GM15510 (cell line): ENCODE data around the gene FOXO3.

Source experiments
- POLR2A ChIP-seq: IDR thresholded peaks from 3 replicates; pipeline ENCODE4 v1.6.1; 2011; ENCODE audit warnings: borderline replicate concordance; ENCODE audit not compliant: insufficient read length; ENCODE audit errors: extremely low read depth

Gene FOXO3

DNA sequence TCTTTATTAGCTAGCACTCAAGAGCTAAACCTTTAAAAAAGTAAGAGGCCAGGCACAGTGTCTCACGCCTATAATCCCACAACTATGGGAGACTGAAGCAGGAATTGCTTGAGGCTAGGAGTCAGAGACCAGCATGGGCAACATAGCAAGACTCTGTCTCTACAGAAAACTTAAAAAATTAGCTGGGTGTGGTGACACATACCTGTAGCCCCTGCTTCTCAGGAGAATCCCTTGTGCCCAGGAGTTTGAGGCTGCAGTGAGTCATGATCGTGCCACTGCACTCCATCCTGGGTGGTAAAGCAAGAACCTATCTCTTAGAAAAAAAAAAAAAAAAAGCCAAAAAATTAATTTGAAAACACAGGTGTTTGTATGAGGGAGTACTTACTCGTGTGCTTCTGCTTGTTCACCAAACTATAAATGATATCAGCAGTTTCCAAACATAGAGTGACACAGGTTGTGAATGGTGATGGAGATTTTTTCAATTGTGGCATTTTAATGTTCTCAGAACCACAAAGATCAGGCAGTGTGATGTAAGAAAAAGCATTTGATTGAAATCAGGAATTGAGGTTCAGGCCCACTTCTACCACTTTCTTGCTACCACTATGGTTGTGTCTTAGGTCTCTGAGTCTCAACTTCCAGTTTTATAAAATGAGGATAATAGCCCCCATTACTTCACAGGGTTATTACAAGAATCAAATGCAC lies 104.9 kb downstream of the FOXO3 start:
- no peak for TF ChIP-seq POLR2A

DNA sequence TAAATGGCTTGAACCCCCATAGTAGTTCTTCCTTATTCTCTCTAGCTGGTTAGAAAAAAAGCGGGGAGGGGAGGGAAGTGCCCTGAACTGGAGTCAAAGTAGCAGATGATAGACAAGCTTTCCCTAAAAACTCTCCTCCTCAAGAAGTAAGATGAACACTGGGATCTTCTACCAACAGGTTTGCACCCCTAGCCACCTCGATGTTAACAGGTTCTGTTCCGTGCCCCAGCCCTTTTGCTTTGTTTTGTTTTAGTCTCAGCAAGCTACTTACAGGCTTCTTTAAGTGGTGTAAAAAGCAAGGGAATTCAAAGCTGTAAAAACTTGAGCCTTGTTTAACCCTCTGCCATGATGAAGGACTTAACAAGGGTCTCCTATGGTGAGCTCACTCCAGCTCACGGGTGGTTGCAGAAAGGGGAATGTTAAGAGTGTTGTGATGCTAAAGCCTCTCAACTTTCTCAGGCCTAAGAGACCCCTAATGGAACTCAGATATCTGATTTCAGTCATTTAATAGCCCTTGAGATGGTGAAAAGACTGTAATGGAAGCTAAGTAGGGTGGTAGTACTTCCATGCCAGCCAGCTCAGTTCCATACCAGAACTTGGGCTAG lies 106.0 kb downstream of the FOXO3 start:
- TF ChIP-seq POLR2A: no peak

- TF ChIP-seq POLR2A: no peak
Observed at GRCh38 chr6:108667993-108668392, 107.3 kb downstream of the FOXO3 start.

GRCh38 chr6:108669673-108670072 lies 109.0 kb downstream of the FOXO3 start:
- TF ChIP-seq POLR2A: no peak

DNA sequence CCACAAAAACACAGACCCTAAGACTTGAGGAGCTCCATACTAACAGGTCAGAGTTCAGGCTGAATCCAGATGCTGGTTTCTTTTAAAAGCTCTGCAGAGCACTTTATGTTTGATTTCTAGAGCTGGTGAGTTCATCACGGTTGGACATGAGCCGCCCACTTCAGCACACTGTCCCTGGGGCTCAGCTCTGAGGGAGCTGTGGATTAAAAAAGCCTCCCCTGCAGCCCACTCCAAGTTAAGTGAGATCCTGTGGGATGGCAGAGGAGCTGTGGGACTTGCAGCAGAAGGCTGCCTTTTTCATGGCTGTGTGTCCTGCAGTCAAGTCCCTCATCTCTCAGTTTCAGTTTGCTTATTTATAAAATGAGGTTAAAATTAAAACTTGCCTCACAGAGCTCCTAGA lies 110.5 kb downstream of the FOXO3 start:
- TF ChIP-seq POLR2A: no peak

DNA sequence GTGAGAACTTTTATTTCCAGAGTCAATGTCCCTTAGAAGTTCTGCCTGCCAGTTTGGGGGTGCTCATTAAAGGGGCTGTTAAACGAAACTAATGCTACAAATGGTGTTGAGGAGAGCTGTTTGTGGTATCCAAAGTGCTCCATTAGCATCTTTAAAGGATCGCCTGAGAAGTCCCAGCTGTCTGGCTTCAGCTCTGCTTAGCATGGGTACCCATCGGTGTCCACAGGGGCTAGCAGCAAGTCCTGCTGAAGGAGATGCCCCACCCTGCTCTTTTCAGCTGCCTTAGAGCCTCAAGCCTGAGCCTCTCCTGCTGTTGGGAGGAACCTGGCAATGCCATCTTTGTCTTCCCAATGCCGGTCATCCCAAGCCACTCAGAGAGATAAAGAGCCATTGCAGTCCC lies 111.1 kb downstream of the FOXO3 start:
- TF ChIP-seq POLR2A: no peak

DNA sequence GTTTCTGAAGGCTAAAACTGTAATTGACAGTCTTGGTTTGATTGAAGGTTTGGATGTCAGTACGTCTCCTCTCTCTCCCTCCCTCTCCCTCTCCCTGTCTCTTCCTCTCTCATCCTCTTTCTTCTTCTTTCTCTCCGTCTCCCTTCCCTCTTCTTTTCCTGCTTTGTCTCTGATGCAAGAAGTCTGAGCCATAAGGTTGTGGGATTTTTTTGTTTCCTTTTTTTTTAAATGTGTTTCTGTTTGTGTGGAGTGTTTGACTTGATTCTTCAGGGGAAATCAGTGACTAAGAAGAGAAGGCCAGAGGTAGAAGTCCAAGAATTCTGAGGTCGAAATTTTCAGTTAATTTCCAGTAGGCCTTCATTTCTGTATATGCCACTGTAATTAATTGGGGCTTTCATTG lies 111.9 kb downstream of the FOXO3 start:
- TF ChIP-seq POLR2A: no peak

GRCh38 chr6:108673153-108673552 lies 112.4 kb downstream of the FOXO3 start:
- no peak for TF ChIP-seq POLR2A

GRCh38 chr6:108673602-108674001 lies 112.9 kb downstream of the FOXO3 start:
- no peak for TF ChIP-seq POLR2A

- no peak for TF ChIP-seq POLR2A
Observed at GRCh38 chr6:108675226-108676200, 114.8 kb downstream of the FOXO3 start.

- no peak for TF ChIP-seq POLR2A
Observed at GRCh38 chr6:108676555-108676954, 115.8 kb downstream of the FOXO3 start.

DNA sequence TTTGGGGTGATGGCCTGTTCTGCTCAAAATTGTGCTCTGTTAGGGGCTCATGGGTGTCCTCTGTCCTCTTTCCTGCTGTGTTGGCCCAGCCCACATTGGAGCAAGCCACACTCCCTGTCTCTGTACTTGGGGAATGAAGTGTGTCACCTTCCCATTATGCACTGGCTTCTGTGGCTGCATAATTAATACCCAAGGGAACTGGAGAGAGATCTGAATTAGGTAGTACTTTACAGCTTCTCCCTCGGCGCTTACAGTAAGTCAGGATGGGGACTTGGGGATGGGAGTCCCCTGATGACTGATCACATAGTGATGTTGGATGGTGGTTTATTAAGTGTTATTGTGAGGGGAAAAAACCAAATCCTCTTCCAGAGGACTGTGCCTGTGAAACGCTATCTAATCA lies 116.6 kb downstream of the FOXO3 start:
- no peak for TF ChIP-seq POLR2A

DNA sequence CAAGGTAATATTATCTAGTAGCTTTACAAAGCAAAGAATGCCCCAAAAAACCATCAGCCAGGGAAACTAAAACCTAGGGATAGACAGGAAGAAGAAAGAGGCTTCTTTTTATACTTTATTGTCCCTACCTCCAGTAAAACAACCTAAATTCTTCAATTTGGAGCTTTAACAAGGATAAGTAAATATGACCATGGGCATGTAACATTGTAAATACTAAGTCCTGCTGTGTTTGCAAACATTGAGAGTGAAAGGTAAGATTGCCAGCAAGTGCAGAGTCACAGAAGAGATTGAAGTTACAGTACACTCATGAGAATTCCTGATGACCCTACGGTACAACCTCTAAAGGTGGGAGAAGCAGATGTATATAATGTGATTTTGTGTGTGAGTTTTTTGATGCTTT lies 117.2 kb downstream of the FOXO3 start:
- TF ChIP-seq POLR2A: no peak

GRCh38 chr6:108684771-108685329 lies 124.1 kb downstream of the FOXO3 start:
- TF ChIP-seq POLR2A: no peak

DNA sequence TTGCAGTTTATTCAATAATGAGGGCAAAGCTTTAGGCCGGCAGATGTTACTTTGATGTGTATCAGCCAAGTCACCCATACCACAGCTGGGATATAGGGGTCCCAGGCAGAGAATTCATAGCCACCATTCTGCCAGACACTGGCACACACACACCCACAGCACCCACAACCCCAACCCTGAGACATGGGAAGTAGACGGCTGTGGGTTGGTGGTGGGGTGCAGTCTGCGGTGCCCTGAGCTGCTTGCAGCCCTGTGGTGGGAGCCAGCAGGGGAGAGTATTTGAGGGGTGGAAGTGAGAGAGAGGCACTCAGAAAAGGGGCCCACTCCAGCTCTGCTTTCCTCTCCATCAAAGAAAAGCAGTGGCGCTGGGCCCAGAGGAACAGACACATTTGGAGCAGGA lies 125.3 kb downstream of the FOXO3 start:
- TF ChIP-seq POLR2A: no peak
